OCI-LY1 (cell line): ENCODE data around the gene FBRSL1.
A peak's percentile ranks its signal among the peaks of the same experiment; 100 is the strongest.

ENCODE experiments used
- H2AFZ ChIP-seq: fragments of 200-600 bp; sonication (generic), shearing (Covaris generic); 2 replicates; pipeline ENCODE4 v1.6.0; 2014; ENCODE audit warnings: antibody characterized with exemption, mild to moderate bottlenecking, low read length
- H3F3A ChIP-seq: fragments of 200-600 bp; sonication (generic), shearing (Covaris generic); 2 replicates; pipeline ENCODE4 v1.6.0; 2014; ENCODE audit warnings: mild to moderate bottlenecking, antibody characterized with exemption, low read length, moderate library complexity; ENCODE audit not compliant: insufficient read depth
- H3K27ac ChIP-seq: fragments of 200-600 bp; sonication (generic); 2 replicates; pipeline ENCODE4 v1.5.1; 2014; ENCODE audit warnings: low read length, mixed run types, mild to moderate bottlenecking, low read depth; ENCODE audit not compliant: poor library complexity, severe bottlenecking
- H3K27me3 ChIP-seq: fragments of 200-600 bp; sonication (generic); 2 replicates; pipeline ENCODE4 v1.6.0; 2014; ENCODE audit warnings: antibody characterized with exemption, mild to moderate bottlenecking, low read length, moderate library complexity; ENCODE audit not compliant: insufficient read depth
- H3K36me3 ChIP-seq: fragments of 200-600 bp; sonication (generic); 2 replicates; pipeline ENCODE4 v1.6.1; 2014; ENCODE audit warnings: mild to moderate bottlenecking, antibody characterized with exemption, low read length, moderate library complexity, mixed read lengths; ENCODE audit not compliant: insufficient read depth
- H3K4me1 ChIP-seq: fragments of 200-600 bp; sonication (generic); 2 replicates; pipeline ENCODE4 v1.5.1; 2014; ENCODE audit warnings: mild to moderate bottlenecking, low read length, moderate library complexity; ENCODE audit not compliant: insufficient read depth, severe bottlenecking
- H3K4me2 ChIP-seq: fragments of 200-600 bp; sonication (generic), shearing (Covaris generic); 2 replicates; pipeline ENCODE4 v1.6.1; 2014; ENCODE audit warnings: low read length
- H3K4me3 ChIP-seq: fragments of 200-600 bp; sonication (generic); 2 replicates; pipeline ENCODE4 v1.5.1; 2014; ENCODE audit warnings: low read length, low read depth, mild to moderate bottlenecking, mixed read lengths; ENCODE audit not compliant: poor library complexity, severe bottlenecking
- H3K79me2 ChIP-seq: fragments of 200-600 bp; shearing (Covaris generic); 2 replicates; pipeline ENCODE4 v1.6.1; 2016; ENCODE audit warnings: mixed run types, low read length, mixed read lengths; ENCODE audit not compliant: insufficient read depth
- H3K9ac ChIP-seq: fragments of 200-600 bp; sonication (generic), shearing (Covaris generic); 2 replicates; pipeline ENCODE4 v1.6.1; 2014; ENCODE audit warnings: mild to moderate bottlenecking, low read length, mixed read lengths
- H3K9me2 ChIP-seq: fragments of 200-600 bp; sonication (generic), shearing (Covaris generic); 2 replicates; pipeline ENCODE4 v1.6.1; 2014; ENCODE audit warnings: low read depth, mild to moderate bottlenecking, low read length, mixed read lengths
- H3K9me3 ChIP-seq: fragments of 200-600 bp; shearing (Covaris generic); 2 replicates; pipeline ENCODE4 v1.6.1; 2014; ENCODE audit warnings: low read length, mixed read lengths
- H4K20me1 ChIP-seq: fragments of 200-600 bp; sonication (generic), shearing (Covaris generic); 2 replicates; pipeline ENCODE4 v1.6.0; 2016; ENCODE audit warnings: mild to moderate bottlenecking, low read length; ENCODE audit not compliant: insufficient read depth
- CTCF ChIP-seq: fragments of 200-600 bp; sonication (generic), shearing (Covaris generic); IDR thresholded peaks from 2 replicates; pipeline ENCODE4 v1.5.1; 2017; ENCODE audit warnings: mild to moderate bottlenecking, antibody characterized with exemption, low read length, moderate library complexity, mixed read lengths
- EZH2 ChIP-seq: fragments of 200-600 bp; sonication (generic), shearing (Covaris generic); IDR thresholded peaks from 2 replicates; pipeline ENCODE4 v1.8.0; 2017; ENCODE audit warnings: borderline replicate concordance, mixed run types, mild to moderate bottlenecking, antibody characterized with exemption, low read length, moderate library complexity, mixed read lengths

Gene FBRSL1

DNA sequence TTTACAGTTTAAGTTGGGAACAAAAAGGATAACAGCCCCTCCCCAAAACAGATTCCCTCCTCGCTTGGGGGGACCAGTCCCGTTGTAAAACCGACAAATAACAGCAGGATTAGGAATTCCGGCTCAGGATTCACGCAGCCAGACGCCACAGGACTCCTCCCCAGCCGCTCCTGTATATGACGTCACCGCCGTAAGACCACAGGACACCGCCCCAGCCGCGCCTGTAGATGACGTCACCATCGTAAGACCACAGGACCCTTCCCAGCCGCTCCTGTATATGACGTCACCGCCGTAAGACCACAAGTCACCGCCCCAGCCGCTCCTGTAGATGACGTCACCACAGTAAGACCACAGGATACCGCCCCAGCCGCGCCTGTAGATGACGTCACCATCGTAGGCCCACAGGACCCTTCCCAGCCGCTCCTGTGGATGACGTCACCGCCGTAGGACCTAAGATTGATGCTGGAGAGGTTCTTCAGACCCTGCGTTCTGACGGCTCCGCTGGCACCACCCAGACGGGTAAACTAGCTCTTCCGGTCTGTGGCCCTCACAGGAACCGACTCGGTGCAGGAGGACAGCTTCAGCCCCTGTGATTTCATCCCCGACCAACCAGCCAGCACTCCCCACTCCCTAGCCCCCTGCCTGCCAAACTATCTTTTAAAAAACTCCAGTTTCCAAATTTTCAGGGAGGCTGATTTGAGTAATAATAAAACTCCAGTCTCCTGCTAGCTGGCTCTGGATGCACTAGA lies 43.9 kb upstream of the FBRSL1 start:
- Histone ChIP-seq H2AFZ (no peak overlapping the region), H3K27me3 (peaks cover 8% of the 10 kb centered on the region; the same call in 1 of the 2 replicates), H3F3A (no peaks in the 10 kb centered on the region), H3K9me2 (no peaks in the 10 kb centered on the region), H3K9me3 (no peaks in the 10 kb centered on the region), H3K4me1 (peaks cover 21% of the 10 kb centered on the region), H3K9ac (peak overlapping the region; percentile 59), H3K79me2 (no peaks in the 10 kb centered on the region), H3K4me2 (peak overlapping the region; percentile 58), H3K27ac (peak overlapping the region; percentile 80), H3K4me3 (peak overlapping the region; percentile 59), H3K36me3 (no peaks in the 10 kb centered on the region), H4K20me1 (no peaks in the 10 kb centered on the region)
- TF ChIP-seq EZH2 (no peak), CTCF (no peak)

- Histone ChIP-seq H3K4me3 (peak overlapping the region; percentile 59), H3K9me2 (no peaks in the 10 kb centered on the region), H3K4me2 (0 out of 2 replicates have a peak overlapping the region, but pooled peaks have one; percentile 58), H3K4me1 (peaks cover 21% of the 10 kb centered on the region), H3K79me2 (no peaks in the 10 kb centered on the region), H4K20me1 (no peaks in the 10 kb centered on the region), H3K27me3 (peaks cover 11% of the 10 kb centered on the region; the same call in 1 of the 2 replicates), H3K27ac (no peak overlapping the region), H3F3A (no peaks in the 10 kb centered on the region), H2AFZ (no peak overlapping the region), H3K36me3 (no peaks in the 10 kb centered on the region), H3K9ac (no peak overlapping the region), H3K9me3 (no peaks in the 10 kb centered on the region)
- TF ChIP-seq CTCF: no peak
- no peak for TF ChIP-seq EZH2
Measured at GRCh38 chr12:132446633-132447326, 43.2 kb upstream of the FBRSL1 start.

DNA sequence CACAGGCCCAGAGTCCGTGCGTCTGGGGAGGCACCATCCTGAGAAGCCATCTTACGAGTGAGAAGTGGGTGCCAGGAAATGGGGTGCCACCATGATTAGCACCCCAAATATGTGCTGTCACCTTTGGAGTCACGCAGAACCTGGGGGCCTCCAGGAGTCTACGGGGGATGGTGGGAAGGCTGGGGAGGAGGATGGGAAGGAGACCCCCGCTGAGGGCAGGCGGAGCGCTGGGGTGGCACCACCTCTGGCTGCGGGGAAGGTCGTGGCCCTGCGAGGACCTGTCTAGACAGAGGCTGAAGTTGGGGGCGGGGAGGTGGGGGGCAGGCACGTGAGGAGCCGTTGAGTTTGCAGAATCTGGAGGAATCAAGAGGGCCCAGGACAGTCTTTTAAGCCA lies 42.6 kb upstream of the FBRSL1 start:
- Histone ChIP-seq H3K9me3 (no peaks in the 10 kb centered on the region), H3K36me3 (no peaks in the 10 kb centered on the region), H3K27me3 (peaks cover 13% of the 10 kb centered on the region; the same call in 1 of the 2 replicates), H2AFZ (no peak overlapping the region), H3F3A (no peaks in the 10 kb centered on the region), H3K4me3 (no peak overlapping the region), H3K27ac (no peak overlapping the region), H3K9ac (no peak overlapping the region), H4K20me1 (no peaks in the 10 kb centered on the region), H3K4me2 (no peak overlapping the region), H3K79me2 (no peaks in the 10 kb centered on the region), H3K9me2 (no peaks in the 10 kb centered on the region), H3K4me1 (peaks cover 21% of the 10 kb centered on the region)
- TF ChIP-seq EZH2 (no peak), CTCF (no peak)
